ENCODE results near the gene DHX57.

Gene DHX57

DNA sequence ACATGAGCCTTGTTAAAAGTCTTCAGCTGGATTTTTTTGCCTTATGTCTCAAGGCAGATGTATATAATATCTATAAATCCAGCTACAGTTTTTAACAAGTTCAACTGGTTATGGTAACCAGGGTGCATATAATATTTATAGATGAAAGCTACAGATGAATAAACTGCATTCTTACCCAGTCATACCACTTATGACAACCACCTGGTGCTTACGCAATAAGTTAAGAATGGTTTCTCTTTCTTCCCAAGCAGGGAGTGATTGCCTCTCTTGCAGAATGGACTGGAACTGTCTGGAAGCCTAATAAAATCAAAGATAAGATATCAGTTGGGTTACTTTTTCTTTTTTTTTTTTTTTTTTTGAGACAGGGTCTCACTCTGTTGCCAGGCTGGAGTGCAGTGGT is 19.6 kb downstream of the DHX57 start:
- H3K4me1 ChIP-seq (ENCODE audit: insufficient read depth, low read length, severe bottlenecking), result no peaks in the 10 kb centered on the region
- H3K4me3 ChIP-seq (ENCODE audit: low read depth, low read length, poor library complexity, severe bottlenecking), result no peak overlapping the region
- no peak overlapping the region for H3K4me2 ChIP-seq (ENCODE audit: low read length)
- H2AFZ ChIP-seq (ENCODE audit: low read length), result no peak overlapping the region
- H3K9ac ChIP-seq (ENCODE audit: low read length), result no peak overlapping the region
- no peak for TF ChIP-seq EZH2 (IDR thresholded peaks at IDR 0.05; ENCODE audit: borderline replicate concordance, low read length)
- TF ChIP-seq, protein P1, sequence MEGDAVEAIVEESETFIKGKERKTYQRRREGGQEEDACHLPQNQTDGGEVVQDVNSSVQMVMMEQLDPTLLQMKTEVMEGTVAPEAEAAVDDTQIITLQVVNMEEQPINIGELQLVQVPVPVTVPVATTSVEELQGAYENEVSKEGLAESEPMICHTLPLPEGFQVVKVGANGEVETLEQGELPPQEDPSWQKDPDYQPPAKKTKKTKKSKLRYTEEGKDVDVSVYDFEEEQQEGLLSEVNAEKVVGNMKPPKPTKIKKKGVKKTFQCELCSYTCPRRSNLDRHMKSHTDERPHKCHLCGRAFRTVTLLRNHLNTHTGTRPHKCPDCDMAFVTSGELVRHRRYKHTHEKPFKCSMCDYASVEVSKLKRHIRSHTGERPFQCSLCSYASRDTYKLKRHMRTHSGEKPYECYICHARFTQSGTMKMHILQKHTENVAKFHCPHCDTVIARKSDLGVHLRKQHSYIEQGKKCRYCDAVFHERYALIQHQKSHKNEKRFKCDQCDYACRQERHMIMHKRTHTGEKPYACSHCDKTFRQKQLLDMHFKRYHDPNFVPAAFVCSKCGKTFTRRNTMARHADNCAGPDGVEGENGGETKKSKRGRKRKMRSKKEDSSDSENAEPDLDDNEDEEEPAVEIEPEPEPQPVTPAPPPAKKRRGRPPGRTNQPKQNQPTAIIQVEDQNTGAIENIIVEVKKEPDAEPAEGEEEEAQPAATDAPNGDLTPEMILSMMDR (IDR thresholded peaks at IDR 0.05; ENCODE audit: low read length), result no peak
- no peaks in the 10 kb centered on the region for H3K79me2 ChIP-seq (ENCODE audit: insufficient read depth, low read length)
- no peaks in the 10 kb centered on the region for H3K27me3 ChIP-seq (ENCODE audit: insufficient read depth, low read length)
- H3K36me3 ChIP-seq (ENCODE audit: insufficient read depth, low read length), result peaks cover 63% of the 10 kb centered on the region
- H4K20me1 ChIP-seq (ENCODE audit: insufficient read depth, low read length), result no peaks in the 10 kb centered on the region
- no peaks in the 10 kb centered on the region for H3K9me3 ChIP-seq (ENCODE audit: low read length)
- H3K9me2 ChIP-seq (ENCODE audit: low read depth, low read length), result no peaks in the 10 kb centered on the region
- no peak overlapping the region for H3K27ac ChIP-seq (ENCODE audit: low read depth, low read length, poor library complexity, severe bottlenecking)
- no peaks in the 10 kb centered on the region for H3F3A ChIP-seq (ENCODE audit: insufficient read depth, low read length)

DNA sequence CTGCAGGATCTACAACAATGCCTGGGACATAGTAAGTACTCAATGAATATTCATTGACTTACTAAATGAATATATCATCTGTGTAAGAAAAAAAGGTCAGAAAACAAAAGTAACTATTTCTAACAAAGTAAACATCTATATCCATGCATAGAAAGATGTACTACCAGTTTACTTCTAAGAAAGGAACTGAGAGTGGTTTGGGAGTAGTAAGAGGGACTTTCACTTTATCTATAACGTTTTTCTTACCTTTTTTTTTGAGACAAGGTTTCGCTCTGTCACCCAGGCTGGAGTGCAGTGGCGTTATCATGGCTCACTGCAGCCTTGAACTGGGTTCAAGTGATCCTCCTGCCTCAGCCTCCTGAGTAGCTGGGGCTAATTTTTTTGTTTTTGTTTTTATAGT is 25.7 kb downstream of the DHX57 start:
- H3K27ac ChIP-seq (ENCODE audit: low read depth, low read length, poor library complexity, severe bottlenecking), result no peak overlapping the region
- no peak overlapping the region for H3K4me3 ChIP-seq (ENCODE audit: low read depth, low read length, poor library complexity, severe bottlenecking)
- peaks cover 19% of the 10 kb centered on the region; the same call in 1 of the 2 replicates for H3K36me3 ChIP-seq (ENCODE audit: insufficient read depth, low read length)
- no peaks in the 10 kb centered on the region for H4K20me1 ChIP-seq (ENCODE audit: insufficient read depth, low read length)
- H3K4me1 ChIP-seq (ENCODE audit: insufficient read depth, low read length, severe bottlenecking), result no peaks in the 10 kb centered on the region
- H3K9me3 ChIP-seq (ENCODE audit: low read length), result no peaks in the 10 kb centered on the region
- TF ChIP-seq EZH2 (IDR thresholded peaks at IDR 0.05; ENCODE audit: borderline replicate concordance, low read length), result no peak
- TF ChIP-seq, protein P1 (IDR thresholded peaks at IDR 0.05; ENCODE audit: low read length), result no peak
- no peaks in the 10 kb centered on the region for H3K79me2 ChIP-seq (ENCODE audit: insufficient read depth, low read length)
- H3K9me2 ChIP-seq (ENCODE audit: low read depth, low read length), result no peaks in the 10 kb centered on the region
- no peaks in the 10 kb centered on the region; the same call in 1 of the 2 replicates for H3F3A ChIP-seq (ENCODE audit: insufficient read depth, low read length)
- H3K4me2 ChIP-seq (ENCODE audit: low read length), result no peak overlapping the region
- no peaks in the 10 kb centered on the region for H3K27me3 ChIP-seq (ENCODE audit: insufficient read depth, low read length)
- no peak overlapping the region for H3K9ac ChIP-seq (ENCODE audit: low read length)
- no peak overlapping the region for H2AFZ ChIP-seq (ENCODE audit: low read length)

DNA sequence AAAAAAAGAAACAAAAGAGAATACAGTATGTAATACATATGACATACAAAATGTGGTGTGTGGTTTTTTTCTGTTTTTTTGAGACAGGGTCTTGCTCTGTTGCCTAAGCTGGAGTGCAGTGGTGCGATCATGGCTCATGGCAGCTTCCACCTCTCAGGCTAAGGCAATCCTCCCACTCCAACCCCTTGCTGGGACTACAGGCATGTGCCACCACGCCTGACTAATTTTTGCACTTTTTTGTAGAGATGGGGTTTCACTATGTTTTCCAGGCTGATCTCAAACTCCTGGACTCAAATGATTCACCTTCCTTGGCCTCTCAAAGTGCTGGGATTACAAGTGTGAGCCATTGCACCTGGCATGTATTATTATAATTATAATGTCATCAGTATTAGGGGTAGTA is 38.9 kb downstream of the DHX57 start:
- TF ChIP-seq, protein P1 (IDR thresholded peaks at IDR 0.05; ENCODE audit: low read length), result no peak
- no peak for TF ChIP-seq EZH2 (IDR thresholded peaks at IDR 0.05; ENCODE audit: borderline replicate concordance, low read length)
- H3K9me3 ChIP-seq (ENCODE audit: low read length), result no peaks in the 10 kb centered on the region
- H3K9me2 ChIP-seq (ENCODE audit: low read depth, low read length), result no peaks in the 10 kb centered on the region
- H3K79me2 ChIP-seq (ENCODE audit: insufficient read depth, low read length), result no peaks in the 10 kb centered on the region
- H3F3A ChIP-seq (ENCODE audit: insufficient read depth, low read length), result no peaks in the 10 kb centered on the region
- H3K9ac ChIP-seq (ENCODE audit: low read length), result no peak overlapping the region
- H3K27ac ChIP-seq (ENCODE audit: low read depth, low read length, poor library complexity, severe bottlenecking), result no peak overlapping the region
- no peak overlapping the region for H2AFZ ChIP-seq (ENCODE audit: low read length)
- no peaks in the 10 kb centered on the region for H3K27me3 ChIP-seq (ENCODE audit: insufficient read depth, low read length)
- H4K20me1 ChIP-seq (ENCODE audit: insufficient read depth, low read length), result no peaks in the 10 kb centered on the region
- H3K4me2 ChIP-seq (ENCODE audit: low read length), result no peak overlapping the region
- no peaks in the 10 kb centered on the region for H3K4me1 ChIP-seq (ENCODE audit: insufficient read depth, low read length, severe bottlenecking)
- peaks cover 32% of the 10 kb centered on the region for H3K36me3 ChIP-seq (ENCODE audit: insufficient read depth, low read length)
- H3K4me3 ChIP-seq (ENCODE audit: low read depth, low read length, poor library complexity, severe bottlenecking), result no peak overlapping the region

Data from OCI-LY1 (cell line).